Thoracic aorta (tissue), 2 donors: ENCODE data around the gene KCNC4. TPM values are rescaled to one million over a fixed set of nuclear protein-coding genes. Genes with fewer than 3 reads are reported as not detected.

ENCODE experiments used
- ATAC-seq: fragments of 150-250 bp; one replicate; pipeline ENCODE4 v1.8.0; 2017; ENCODE audit warnings: low read depth; ENCODE audit not compliant: insufficient number of reproducible peaks, low FRiP score
- DNase-seq: peaks from one replicate; pipeline ENCODE4 v3.0.0-alpha.2; 2020; ENCODE audit warnings: low spot score
- H3K27ac ChIP-seq, 2 donors: fragments of 200-600 bp; sonication (generic); 1 replicate in 1 of 2; 2 replicates in 1 of 2; pipeline ENCODE4 v1.5.1; 2016; ENCODE audit warnings: mild to moderate bottlenecking in 2 of 2, moderate library complexity in 2 of 2
- H3K27me3 ChIP-seq: fragments of 200-600 bp; sonication (generic); replicated peaks from 2 replicates; pipeline ENCODE4 v1.6.0; 2016; ENCODE audit warnings: mild to moderate bottlenecking; ENCODE audit not compliant: insufficient read depth
- H3K36me3 ChIP-seq: fragments of 200-600 bp; sonication (generic); one replicate; pipeline ENCODE4 v1.5.1; 2016
- H3K4me1 ChIP-seq, 2 donors: fragments of 200-600 bp; sonication (generic); 1 replicate in 1 of 2; 2 replicates in 1 of 2; pipeline versions ENCODE4 v1.5.1 to v1.6.0; 2016; ENCODE audit warnings: low read depth in 2 of 2, mild to moderate bottlenecking in 1 of 2; ENCODE audit not compliant: control insufficient read depth in 1 of 2
- H3K4me3 ChIP-seq: fragments of 200-600 bp; sonication (generic); 2 replicates; pipeline ENCODE4 v1.5.1; 2016; ENCODE audit warnings: mild to moderate bottlenecking
- H3K9me3 ChIP-seq: fragments of 200-600 bp; sonication (generic); 2 replicates; pipeline ENCODE4 v1.5.1; 2016
- total RNA-seq, 2 donors: library from RNA; depleted of rRNA; stranded (reverse); fragments of >200 nt; gene quantifications; one replicate each; pipeline versions ENCODE4 v1.1.0 to v1.2.3, GENCODE V29; 2016
- TF ChIP-seq, protein P1 (sequence below): fragments of 200-600 bp; sonication (generic); IDR thresholded peaks from one replicate; pipeline ENCODE4 v1.5.1; 2019; ENCODE audit warnings: antibody characterized with exemption

Gene KCNC4
- total RNA-seq, 2 donors from 2014 or later, result 12.7 to 17.6 TPM

DNA sequence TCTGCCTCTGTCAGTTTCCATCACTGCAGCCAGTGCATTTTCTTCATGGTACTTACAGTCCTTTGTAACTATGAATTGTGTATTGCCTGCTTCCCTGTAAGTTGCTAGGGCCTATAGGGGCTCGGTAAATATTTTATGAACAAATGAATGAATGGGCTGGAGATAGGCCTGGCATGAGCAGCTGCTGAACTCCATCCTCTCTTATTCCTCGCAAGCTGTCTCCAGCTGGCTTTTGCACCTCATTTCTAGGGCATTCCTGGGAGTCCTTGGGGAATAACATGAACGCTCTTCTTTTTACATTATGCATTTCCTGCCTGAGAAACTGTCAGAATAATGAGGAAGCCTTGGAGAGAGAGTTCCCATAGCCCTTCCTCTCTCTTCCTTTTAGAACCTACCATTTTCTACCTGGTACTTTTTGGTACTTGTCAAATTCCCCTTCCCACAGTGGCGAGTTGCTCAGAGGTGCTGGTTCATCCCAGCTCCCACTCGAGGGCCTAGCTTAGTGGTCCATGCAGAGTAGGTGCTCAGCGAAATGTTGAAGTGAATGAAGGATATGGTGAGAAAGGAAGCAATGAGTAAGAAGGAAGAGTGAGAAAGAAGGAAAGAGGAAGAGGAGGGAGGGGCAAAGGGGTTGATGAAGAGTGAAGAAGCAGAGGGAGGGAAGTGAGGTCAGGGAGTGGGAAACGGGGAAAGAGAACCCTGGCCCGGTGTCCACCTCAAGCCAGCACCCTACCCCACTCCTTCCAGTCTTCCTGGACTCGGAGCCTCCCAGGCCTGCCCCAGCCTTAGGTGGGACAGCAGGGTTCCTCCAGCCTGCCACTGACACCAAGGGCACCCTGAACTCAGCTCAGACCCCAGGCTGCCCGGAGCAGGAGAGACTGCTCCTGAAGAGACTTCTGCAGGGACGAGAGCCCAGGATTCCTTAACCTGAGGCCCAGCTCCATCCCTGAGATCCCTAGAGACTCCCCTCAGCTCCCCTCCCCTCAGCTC lies 29.6 kb downstream of the KCNC4 start:
- H3K4me1 ChIP-seq, result peaks cover 9 to 27% of the 10 kb centered on the region in 2 donors
- TF ChIP-seq, protein P1, sequence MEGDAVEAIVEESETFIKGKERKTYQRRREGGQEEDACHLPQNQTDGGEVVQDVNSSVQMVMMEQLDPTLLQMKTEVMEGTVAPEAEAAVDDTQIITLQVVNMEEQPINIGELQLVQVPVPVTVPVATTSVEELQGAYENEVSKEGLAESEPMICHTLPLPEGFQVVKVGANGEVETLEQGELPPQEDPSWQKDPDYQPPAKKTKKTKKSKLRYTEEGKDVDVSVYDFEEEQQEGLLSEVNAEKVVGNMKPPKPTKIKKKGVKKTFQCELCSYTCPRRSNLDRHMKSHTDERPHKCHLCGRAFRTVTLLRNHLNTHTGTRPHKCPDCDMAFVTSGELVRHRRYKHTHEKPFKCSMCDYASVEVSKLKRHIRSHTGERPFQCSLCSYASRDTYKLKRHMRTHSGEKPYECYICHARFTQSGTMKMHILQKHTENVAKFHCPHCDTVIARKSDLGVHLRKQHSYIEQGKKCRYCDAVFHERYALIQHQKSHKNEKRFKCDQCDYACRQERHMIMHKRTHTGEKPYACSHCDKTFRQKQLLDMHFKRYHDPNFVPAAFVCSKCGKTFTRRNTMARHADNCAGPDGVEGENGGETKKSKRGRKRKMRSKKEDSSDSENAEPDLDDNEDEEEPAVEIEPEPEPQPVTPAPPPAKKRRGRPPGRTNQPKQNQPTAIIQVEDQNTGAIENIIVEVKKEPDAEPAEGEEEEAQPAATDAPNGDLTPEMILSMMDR, result no peak
- DNase-seq (no peak), ATAC-seq (no peak)
- H3K36me3 ChIP-seq, result no peaks in the 10 kb centered on the region
- no peak overlapping the region for H3K27ac ChIP-seq
- no peak overlapping the region for H3K4me3 ChIP-seq
- no peaks in the 10 kb centered on the region for H3K27me3 ChIP-seq
- H3K9me3 ChIP-seq, result no peaks in the 10 kb centered on the region

DNA sequence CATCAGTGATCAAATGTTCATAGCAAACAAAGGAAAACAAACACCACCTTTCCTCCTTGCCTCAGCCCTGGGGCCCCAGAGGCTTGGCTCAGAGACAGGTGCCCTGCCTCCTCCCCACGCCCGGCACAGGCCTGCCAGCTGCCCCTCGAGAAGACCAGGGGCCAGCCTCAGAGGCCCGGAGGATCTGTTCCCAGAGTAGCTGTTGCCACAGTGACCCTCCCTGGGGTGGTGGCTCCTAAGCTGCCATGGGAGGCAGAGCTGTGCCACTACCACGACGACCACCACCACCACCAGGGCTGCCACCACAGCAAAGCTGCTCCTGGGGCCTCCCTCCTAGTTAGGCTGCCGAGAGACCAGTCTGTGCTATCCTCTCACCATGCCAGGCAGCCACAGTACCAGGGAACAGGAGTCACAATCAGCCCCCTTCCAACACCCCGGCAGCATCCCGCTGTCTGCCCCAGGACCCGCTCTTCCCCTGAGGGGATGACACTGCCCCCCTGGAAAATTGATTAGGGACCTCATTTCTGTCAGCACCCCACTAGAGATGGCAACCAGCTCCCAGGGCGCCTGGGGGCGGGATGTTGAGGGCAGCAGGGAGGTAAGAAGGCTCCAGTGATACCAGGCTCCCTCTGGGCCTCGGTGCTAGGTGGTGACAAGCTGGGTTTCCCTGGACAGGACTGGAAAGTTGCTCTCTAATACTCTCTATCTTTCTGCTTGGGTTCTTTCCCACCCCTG lies 30.5 kb downstream of the KCNC4 start:
- Histone ChIP-seq H3K27me3 (no peaks in the 10 kb centered on the region), H3K4me1 (peaks cover 9 to 19% of the 10 kb centered on the region in 2 donors), H3K4me3 (no peak overlapping the region), H3K36me3 (no peaks in the 10 kb centered on the region), H3K9me3 (no peaks in the 10 kb centered on the region), H3K27ac (no peak overlapping the region)
- TF ChIP-seq, protein P1, result no peak
- ATAC-seq (no peak), DNase-seq (no peak)

DNA sequence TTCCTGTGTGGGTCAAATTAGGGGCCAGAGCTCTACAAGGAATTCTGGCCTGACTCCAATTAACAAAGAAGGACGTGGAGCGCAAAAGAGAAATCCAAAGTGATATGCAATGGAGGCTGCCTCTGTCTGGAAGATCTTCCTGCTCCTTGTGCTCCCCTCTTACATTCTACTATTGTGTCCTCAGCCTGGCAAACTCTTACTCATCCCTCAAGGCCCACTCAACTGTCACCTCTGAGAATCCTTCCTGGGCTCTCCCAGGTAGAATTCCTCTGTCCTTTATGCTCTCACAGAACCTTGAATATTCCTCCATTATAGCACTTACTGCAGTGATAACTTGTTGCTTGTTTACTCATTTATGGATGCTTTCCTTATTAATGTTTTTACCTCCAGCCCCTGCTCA lies 31.4 kb downstream of the KCNC4 start:
- H3K36me3 ChIP-seq, result no peaks in the 10 kb centered on the region
- no peak for ATAC-seq
- no peak overlapping the region for H3K27ac ChIP-seq
- TF ChIP-seq, protein P1, result no peak
- H3K27me3 ChIP-seq, result no peaks in the 10 kb centered on the region
- no peak for DNase-seq
- peaks cover 9 to 19% of the 10 kb centered on the region in 2 donors for H3K4me1 ChIP-seq
- no peaks in the 10 kb centered on the region for H3K9me3 ChIP-seq
- no peak overlapping the region for H3K4me3 ChIP-seq

DNA sequence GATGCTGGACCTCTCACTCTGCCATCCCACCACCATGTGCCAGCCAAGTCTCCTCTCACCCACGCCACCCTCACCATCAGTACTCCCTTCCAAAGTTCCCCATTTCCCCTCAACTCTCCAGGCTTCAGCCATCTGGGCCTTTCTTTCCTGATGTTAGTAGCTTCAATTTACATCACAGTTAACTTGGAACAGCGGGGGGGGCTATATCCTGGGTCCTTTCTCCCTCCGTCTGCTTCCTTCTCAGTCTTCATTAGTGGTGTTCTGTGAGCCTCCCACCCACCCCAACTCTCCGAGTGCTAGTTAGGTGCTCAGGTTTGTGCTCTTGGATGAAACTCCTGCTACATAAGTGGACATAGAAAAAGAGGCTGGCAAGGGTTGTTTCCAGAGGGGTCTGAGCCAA lies 31.9 kb downstream of the KCNC4 start:
- ATAC-seq, result no peak
- no peak for DNase-seq
- H3K27ac ChIP-seq, result no peak overlapping the region
- H3K9me3 ChIP-seq, result no peaks in the 10 kb centered on the region
- H3K36me3 ChIP-seq, result no peaks in the 10 kb centered on the region
- H3K27me3 ChIP-seq, result no peaks in the 10 kb centered on the region
- H3K4me3 ChIP-seq, result no peak overlapping the region
- peaks cover 9 to 19% of the 10 kb centered on the region in 2 donors for H3K4me1 ChIP-seq
- TF ChIP-seq, protein P1, result no peak

DNA sequence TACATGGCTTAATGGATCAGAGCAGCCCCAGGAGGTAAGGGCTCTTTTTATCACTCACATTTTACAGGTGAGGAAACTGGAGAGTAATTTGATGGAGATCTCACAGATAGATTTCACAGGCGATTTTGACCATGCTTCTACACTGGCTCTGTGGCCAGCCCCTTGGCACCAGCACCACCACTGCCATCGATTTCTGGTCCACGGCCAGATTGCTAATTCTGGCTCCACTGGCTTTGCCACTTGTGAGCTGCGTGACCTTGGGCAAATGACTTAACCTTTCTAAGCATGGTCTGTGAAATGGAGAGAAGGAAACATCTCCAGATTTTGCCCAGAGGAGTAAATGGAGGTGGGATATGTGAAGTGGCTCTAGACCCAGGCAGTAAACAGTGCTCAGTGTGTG lies 32.6 kb downstream of the KCNC4 start:
- DNase-seq (no peak), ATAC-seq (no peak)
- H3K4me1 ChIP-seq, result peaks cover 9 to 19% of the 10 kb centered on the region in 2 donors
- TF ChIP-seq, protein P1, result no peak
- H3K36me3 ChIP-seq, result no peaks in the 10 kb centered on the region
- H3K4me3 ChIP-seq, result no peak overlapping the region
- H3K27ac ChIP-seq, result peak overlapping the region in 1 of 2 donors; percentile 56
- H3K27me3 ChIP-seq, result no peaks in the 10 kb centered on the region
- H3K9me3 ChIP-seq, result no peaks in the 10 kb centered on the region
